Measurements from ENCODE around the gene GRID1.

Gene GRID1

GRCh38 chr10:85778074-85778473 lies 588.5 kb downstream of the GRID1 start:
- Histone ChIP-seq H3K27me3 (no peaks in the 10 kb centered on the region), H3K4me3 (ENCODE audit: low read depth in 1 of 2, low read length in 1 of 2) (no peak overlapping the region), H3K27ac (no peak overlapping the region), H3K4me1 (ENCODE audit: control insufficient read depth in 1 of 2, insufficient read depth in 1 of 2, low read depth in 1 of 2, low read length in 1 of 2) (no peaks in the 10 kb centered on the region), H3K36me3 (no peaks in the 10 kb centered on the region), H3K9me3 (no peaks in the 10 kb centered on the region)
- TF ChIP-seq, protein P1, sequence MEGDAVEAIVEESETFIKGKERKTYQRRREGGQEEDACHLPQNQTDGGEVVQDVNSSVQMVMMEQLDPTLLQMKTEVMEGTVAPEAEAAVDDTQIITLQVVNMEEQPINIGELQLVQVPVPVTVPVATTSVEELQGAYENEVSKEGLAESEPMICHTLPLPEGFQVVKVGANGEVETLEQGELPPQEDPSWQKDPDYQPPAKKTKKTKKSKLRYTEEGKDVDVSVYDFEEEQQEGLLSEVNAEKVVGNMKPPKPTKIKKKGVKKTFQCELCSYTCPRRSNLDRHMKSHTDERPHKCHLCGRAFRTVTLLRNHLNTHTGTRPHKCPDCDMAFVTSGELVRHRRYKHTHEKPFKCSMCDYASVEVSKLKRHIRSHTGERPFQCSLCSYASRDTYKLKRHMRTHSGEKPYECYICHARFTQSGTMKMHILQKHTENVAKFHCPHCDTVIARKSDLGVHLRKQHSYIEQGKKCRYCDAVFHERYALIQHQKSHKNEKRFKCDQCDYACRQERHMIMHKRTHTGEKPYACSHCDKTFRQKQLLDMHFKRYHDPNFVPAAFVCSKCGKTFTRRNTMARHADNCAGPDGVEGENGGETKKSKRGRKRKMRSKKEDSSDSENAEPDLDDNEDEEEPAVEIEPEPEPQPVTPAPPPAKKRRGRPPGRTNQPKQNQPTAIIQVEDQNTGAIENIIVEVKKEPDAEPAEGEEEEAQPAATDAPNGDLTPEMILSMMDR (IDR thresholded peaks at IDR 0.05): no peak

- Histone ChIP-seq H3K9me3 (no peaks in the 10 kb centered on the region), H3K27ac (no peak overlapping the region), H3K27me3 (no peaks in the 10 kb centered on the region), H3K4me1 (ENCODE audit: control insufficient read depth in 1 of 2, insufficient read depth in 1 of 2, low read depth in 1 of 2, low read length in 1 of 2) (no peaks in the 10 kb centered on the region), H3K36me3 (no peaks in the 10 kb centered on the region), H3K4me3 (ENCODE audit: low read depth in 1 of 2, low read length in 1 of 2) (no peak overlapping the region)
- TF ChIP-seq, protein P1 (IDR thresholded peaks at IDR 0.05): no peak
Observed at GRCh38 chr10:85767891-85768290, 598.7 kb downstream of the GRID1 start.

GRCh38 chr10:85764108-85764507 lies 602.5 kb downstream of the GRID1 start:
- Histone ChIP-seq H3K27ac (no peak overlapping the region), H3K36me3 (no peaks in the 10 kb centered on the region), H3K9me3 (no peaks in the 10 kb centered on the region), H3K4me1 (ENCODE audit: control insufficient read depth in 1 of 2, insufficient read depth in 1 of 2, low read depth in 1 of 2, low read length in 1 of 2) (no peaks in the 10 kb centered on the region), H3K27me3 (no peaks in the 10 kb centered on the region), H3K4me3 (ENCODE audit: low read depth in 1 of 2, low read length in 1 of 2) (no peak overlapping the region)
- TF ChIP-seq, protein P1 (IDR thresholded peaks at IDR 0.05): no peak

DNA sequence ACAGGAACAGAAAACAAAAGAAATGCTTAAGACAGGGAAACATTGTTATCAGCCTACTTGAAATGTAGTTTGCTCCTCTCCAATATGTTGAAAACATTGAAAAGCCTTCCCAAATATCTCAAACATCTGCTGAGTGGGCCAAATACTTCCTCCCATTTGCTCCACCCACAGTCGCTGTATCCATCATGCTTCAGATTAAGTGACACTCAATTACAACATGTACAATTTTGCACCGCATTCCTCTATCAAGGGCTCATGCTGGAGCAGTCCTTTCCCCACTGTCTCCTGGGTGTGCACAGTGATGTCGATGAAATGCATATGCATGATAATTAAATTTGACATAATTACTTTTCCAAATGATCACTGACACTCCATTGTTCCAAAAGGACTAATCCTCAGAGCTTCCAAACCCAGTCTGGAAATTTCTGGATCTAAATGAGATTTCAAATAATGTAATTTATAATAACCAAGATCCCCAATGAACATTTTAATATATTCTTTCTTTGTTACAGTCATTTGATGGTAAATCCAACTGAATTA lies 604.6 kb downstream of the GRID1 start:
- TF ChIP-seq, protein P1 (IDR thresholded peaks at IDR 0.05): no peak
- Histone ChIP-seq H3K9me3 (no peaks in the 10 kb centered on the region), H3K4me3 (ENCODE audit: low read depth in 1 of 2, low read length in 1 of 2) (no peak overlapping the region), H3K27me3 (no peaks in the 10 kb centered on the region), H3K27ac (no peak overlapping the region), H3K36me3 (no peaks in the 10 kb centered on the region), H3K4me1 (ENCODE audit: control insufficient read depth in 1 of 2, insufficient read depth in 1 of 2, low read depth in 1 of 2, low read length in 1 of 2) (no peaks in the 10 kb centered on the region)

GRCh38 chr10:85741626-85742300 lies 624.8 kb downstream of the GRID1 start:
- Histone ChIP-seq H3K4me1 (ENCODE audit: control insufficient read depth in 1 of 2, insufficient read depth in 1 of 2, low read depth in 1 of 2, low read length in 1 of 2) (no peaks in the 10 kb centered on the region), H3K9me3 (no peaks in the 10 kb centered on the region), H3K36me3 (no peaks in the 10 kb centered on the region), H3K27me3 (no peaks in the 10 kb centered on the region), H3K4me3 (ENCODE audit: low read depth in 1 of 2, low read length in 1 of 2) (no peak overlapping the region), H3K27ac (no peak overlapping the region)
- TF ChIP-seq, protein P1 (IDR thresholded peaks at IDR 0.05): no peak
